ENCODE data around the gene HMG20B. TPM values are rescaled to one million over a fixed set of nuclear protein-coding genes. Genes with fewer than 3 reads are reported as not detected.

The HMG20B gene
- polyA plus RNA-seq, 1 of the 3 experiments (the other 2 are of a cell fraction): 92.0 TPM

GRCh38 chr19:3544742-3545668, 27.7 kb upstream of the HMG20B start:
- no peaks in the 10 kb centered on the region for H3K9me2 ChIP-seq
- ChIA-PET POLR2A (interaction anchor here (0.5 to 1.0 kb wide), 2 partner anchors 8 to 324 kb away, joined by 3 read pairs; partner anchors contain the start of gene ZFR2), CTCF (interaction anchor here (0.5 to 6.0 kb wide), 35 partner anchors 9 to 602 kb away, joined by 3 to 73 read pairs (median 4); partner anchors contain the start of genes GIPC3, MFSD12 and TBXA2R)
- H3K4me3 ChIP-seq (ENCODE audit: low read depth in 2 of 2, low read length in 1 of 2): no peak overlapping the region; a peak in 1 of 4 replicates
- no peak overlapping the region for H2AFZ ChIP-seq (ENCODE audit: low read depth)
- H4K20me1 ChIP-seq (ENCODE audit: insufficient read depth): 0 out of 2 replicates have a peak, but pooled peaks cover 7% of the 10 kb centered on the region
- no peak overlapping the region for H3K9ac ChIP-seq
- no peaks in the 10 kb centered on the region for H3K9me3 ChIP-seq
- peaks cover 0 to 30% of the 10 kb centered on the region in 2 experiments for H3K36me3 ChIP-seq (replicated peaks in 1 of 2; ENCODE audit: control insufficient read depth in 1 of 2, insufficient read depth in 2 of 2, low read length in 1 of 2)
- no peak for TF ChIP-seq FOXJ3 (CRISPR knock-in tag; IDR thresholded peaks at IDR 0.05)
- peak; percentile 79 for TF ChIP-seq SMC3 (IDR thresholded peaks at IDR 0.05; ENCODE audit: low read depth, low read length)
- TF ChIP-seq CTCF (IDR thresholded peaks at IDR 0.05): peak; percentile 88
- TF ChIP-seq RAD21 (IDR thresholded peaks at IDR 0.05; ENCODE audit: low read length): peak; percentile 63
- no peak for TF ChIP-seq CHD2 (IDR thresholded peaks at IDR 0.05; ENCODE audit: low read length, partially characterized antibody)
- TF ChIP-seq YY1 (IDR thresholded peaks at IDR 0.05; ENCODE audit: low read depth): no peak
- no peak overlapping the region for H3K27ac ChIP-seq (ENCODE audit: low read depth in 2 of 2, low read length in 1 of 2)
- no peaks in the 10 kb centered on the region; a peak in 1 of 4 replicates for H3K4me1 ChIP-seq (ENCODE audit: control insufficient read depth in 1 of 2, insufficient read depth in 2 of 2, low read depth in 1 of 2, low read length in 1 of 2)
- H3K79me2 ChIP-seq (ENCODE audit: insufficient read depth): peaks cover under 1% of the 10 kb centered on the region; the same call in 1 of the 2 replicates
- H3F3A ChIP-seq (replicated peaks; ENCODE audit: insufficient read depth): peaks cover 7% of the 10 kb centered on the region
- no peaks in the 10 kb centered on the region for H3K27me3 ChIP-seq (ENCODE audit: insufficient read depth)
- H3K4me2 ChIP-seq: no peak overlapping the region
- DNase-seq: peak; percentile 94
- 62% methylated on average over 15 of the region's 30 CpGs for WGBS (ENCODE audit: low lambda C conversion rate)

- no peak for DNase-seq
- no peak for TF ChIP-seq GABPA (IDR thresholded peaks at IDR 0.05; ENCODE audit: low read depth)
- no peak for TF ChIP-seq EZH2phosphoT487 (IDR thresholded peaks at IDR 0.05; ENCODE audit: borderline replicate concordance, low read depth)
- no peak for TF ChIP-seq TCF12 (IDR thresholded peaks at IDR 0.05)
- TF ChIP-seq, protein P1, sequence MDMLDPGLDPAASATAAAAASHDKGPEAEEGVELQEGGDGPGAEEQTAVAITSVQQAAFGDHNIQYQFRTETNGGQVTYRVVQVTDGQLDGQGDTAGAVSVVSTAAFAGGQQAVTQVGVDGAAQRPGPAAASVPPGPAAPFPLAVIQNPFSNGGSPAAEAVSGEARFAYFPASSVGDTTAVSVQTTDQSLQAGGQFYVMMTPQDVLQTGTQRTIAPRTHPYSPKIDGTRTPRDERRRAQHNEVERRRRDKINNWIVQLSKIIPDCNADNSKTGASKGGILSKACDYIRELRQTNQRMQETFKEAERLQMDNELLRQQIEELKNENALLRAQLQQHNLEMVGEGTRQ (IDR thresholded peaks at IDR 0.05; ENCODE audit: borderline replicate concordance, low read depth, low read length): no peak
- TF ChIP-seq FOXM1 (IDR thresholded peaks at IDR 0.05; ENCODE audit: low read depth): no peak
- TF ChIP-seq YY1 (IDR thresholded peaks at IDR 0.05; ENCODE audit: low read depth): no peak
- TF ChIP-seq RFX5 (IDR thresholded peaks at IDR 0.05; ENCODE audit: low read length): no peak
- no peak for TF ChIP-seq GATA2 (CRISPR knock-in tag; IDR thresholded peaks at IDR 0.05)
- TF ChIP-seq RCOR1 (IDR thresholded peaks at IDR 0.05; ENCODE audit: low read length): no peak
- H3K36me3 ChIP-seq (replicated peaks in 1 of 2; ENCODE audit: control insufficient read depth in 1 of 2, insufficient read depth in 2 of 2, low read length in 1 of 2): peaks cover 0 to 30% of the 10 kb centered on the region in 2 experiments
- H3K79me2 ChIP-seq (ENCODE audit: insufficient read depth): peaks cover 7% of the 10 kb centered on the region; the same call in 1 of the 2 replicates
- H3K4me2 ChIP-seq: no peak overlapping the region
- no peak overlapping the region for H3K9ac ChIP-seq
- 0 out of 2 replicates have a peak, but pooled peaks cover 7% of the 10 kb centered on the region for H4K20me1 ChIP-seq (ENCODE audit: insufficient read depth)
- CTCF ChIA-PET: interaction anchor here (0.5 to 6.0 kb wide), 30 partner anchors 9 to 241 kb away, joined by 3 to 73 read pairs (median 4); partner anchors contain the start of genes GIPC3, MFSD12 and TBXA2R
- POLR2A ChIA-PET: interaction anchor here (1.0 kb wide), 1 partner anchor 9 kb away, joined by 3 read pairs; no protein-coding TSS in a partner anchor
- H2AFZ ChIP-seq (ENCODE audit: low read depth): no peak overlapping the region
- H3F3A ChIP-seq (replicated peaks; ENCODE audit: insufficient read depth): peaks cover 7% of the 10 kb centered on the region
- H3K27ac ChIP-seq (ENCODE audit: low read depth in 2 of 2, low read length in 1 of 2): no peak overlapping the region
- H3K27me3 ChIP-seq (ENCODE audit: insufficient read depth): no peaks in the 10 kb centered on the region
- 84% methylated on average over 10 of the region's 10 CpGs for WGBS (ENCODE audit: low lambda C conversion rate)
- H3K9me2 ChIP-seq: no peaks in the 10 kb centered on the region
- no peak overlapping the region for H3K4me3 ChIP-seq (ENCODE audit: low read depth in 2 of 2, low read length in 1 of 2)
- H3K9me3 ChIP-seq: no peaks in the 10 kb centered on the region
- H3K4me1 ChIP-seq (ENCODE audit: control insufficient read depth in 1 of 2, insufficient read depth in 2 of 2, low read depth in 1 of 2, low read length in 1 of 2): no peaks in the 10 kb centered on the region; a peak in 1 of 4 replicates
These were observed 27.1 kb upstream of the HMG20B start for GRCh38 chr19:3545669-3546034.
